ENCODE data around the gene SORCS2. TPM values are rescaled to one million over a fixed set of nuclear protein-coding genes. Genes with fewer than 3 reads are reported as not detected.
A peak's percentile ranks its signal among the peaks of the same experiment; 100 is the strongest.

The SORCS2 gene
- polyA plus RNA-seq, 1 donor from 2014 or later, result 1.0 TPM

DNA sequence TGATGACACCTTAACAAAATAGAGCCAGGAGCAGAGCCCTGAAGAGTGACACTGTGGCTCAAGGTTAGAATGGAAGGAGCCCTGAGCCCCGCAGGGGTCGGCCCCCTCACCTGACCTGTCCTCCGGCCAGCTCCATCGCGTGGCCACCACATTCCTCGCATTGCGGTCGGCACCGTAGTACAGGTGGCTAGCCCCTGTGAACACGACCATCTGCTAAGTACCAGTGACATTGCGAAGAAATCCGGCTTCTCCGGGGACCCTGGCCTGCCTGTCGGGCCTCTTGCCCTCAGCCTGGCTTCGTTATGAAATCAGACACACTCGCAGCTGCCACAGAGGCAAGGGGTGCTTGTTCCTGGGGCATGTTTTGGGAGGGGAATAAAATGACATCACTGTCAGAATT, 568.4 kb downstream of the SORCS2 start:
- Histone ChIP-seq H3K4me3 (ENCODE audit: low read length) (no peak overlapping the region), H4K20me1 (ENCODE audit: insufficient read depth) (peaks cover 10% of the 10 kb centered on the region), H3K27ac (ENCODE audit: low read length) (no peak overlapping the region), H3F3A (ENCODE audit: insufficient read depth, low read length, poor library complexity, severe bottlenecking) (no peaks in the 10 kb centered on the region), H3K27me3 (ENCODE audit: insufficient read depth, low read depth, low read length) (no peaks in the 10 kb centered on the region), H3K79me2 (replicated peaks; ENCODE audit: insufficient read depth, low read length) (no peaks in the 10 kb centered on the region), H3K9me2 (ENCODE audit: insufficient read depth, low read length) (no peaks in the 10 kb centered on the region), H3K36me3 (ENCODE audit: insufficient read depth, low read length) (no peaks in the 10 kb centered on the region), H3K9me3 (ENCODE audit: low read length) (no peaks in the 10 kb centered on the region), H3K9ac (ENCODE audit: low read length) (no peak overlapping the region), H3K4me2 (ENCODE audit: low read length) (no peak overlapping the region), H2AFZ (ENCODE audit: low read depth, low read length) (no peak overlapping the region)
- TF ChIP-seq, protein P1, sequence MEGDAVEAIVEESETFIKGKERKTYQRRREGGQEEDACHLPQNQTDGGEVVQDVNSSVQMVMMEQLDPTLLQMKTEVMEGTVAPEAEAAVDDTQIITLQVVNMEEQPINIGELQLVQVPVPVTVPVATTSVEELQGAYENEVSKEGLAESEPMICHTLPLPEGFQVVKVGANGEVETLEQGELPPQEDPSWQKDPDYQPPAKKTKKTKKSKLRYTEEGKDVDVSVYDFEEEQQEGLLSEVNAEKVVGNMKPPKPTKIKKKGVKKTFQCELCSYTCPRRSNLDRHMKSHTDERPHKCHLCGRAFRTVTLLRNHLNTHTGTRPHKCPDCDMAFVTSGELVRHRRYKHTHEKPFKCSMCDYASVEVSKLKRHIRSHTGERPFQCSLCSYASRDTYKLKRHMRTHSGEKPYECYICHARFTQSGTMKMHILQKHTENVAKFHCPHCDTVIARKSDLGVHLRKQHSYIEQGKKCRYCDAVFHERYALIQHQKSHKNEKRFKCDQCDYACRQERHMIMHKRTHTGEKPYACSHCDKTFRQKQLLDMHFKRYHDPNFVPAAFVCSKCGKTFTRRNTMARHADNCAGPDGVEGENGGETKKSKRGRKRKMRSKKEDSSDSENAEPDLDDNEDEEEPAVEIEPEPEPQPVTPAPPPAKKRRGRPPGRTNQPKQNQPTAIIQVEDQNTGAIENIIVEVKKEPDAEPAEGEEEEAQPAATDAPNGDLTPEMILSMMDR (IDR thresholded peaks at IDR 0.05; ENCODE audit: poor library complexity, severe bottlenecking), result no peak
- TF ChIP-seq EP300 (conservative IDR thresholded peaks at IDR 0.05; ENCODE audit: poor library complexity, severe bottlenecking) (no peak), EZH2 (IDR thresholded peaks at IDR 0.05; ENCODE audit: borderline replicate concordance, insufficient read depth, low read length, poor library complexity, severe bottlenecking) (no peak), MXI1 (conservative IDR thresholded peaks at IDR 0.05; ENCODE audit: poor library complexity, severe bottlenecking) (no peak), SMC3 (conservative IDR thresholded peaks at IDR 0.05; ENCODE audit: poor library complexity) (no peak), POLR2AphosphoS5 (IDR thresholded peaks at IDR 0.05) (no peak), TAF1 (IDR thresholded peaks at IDR 0.05; ENCODE audit: low read depth) (no peak)
- TF ChIP-seq, protein P2, sequence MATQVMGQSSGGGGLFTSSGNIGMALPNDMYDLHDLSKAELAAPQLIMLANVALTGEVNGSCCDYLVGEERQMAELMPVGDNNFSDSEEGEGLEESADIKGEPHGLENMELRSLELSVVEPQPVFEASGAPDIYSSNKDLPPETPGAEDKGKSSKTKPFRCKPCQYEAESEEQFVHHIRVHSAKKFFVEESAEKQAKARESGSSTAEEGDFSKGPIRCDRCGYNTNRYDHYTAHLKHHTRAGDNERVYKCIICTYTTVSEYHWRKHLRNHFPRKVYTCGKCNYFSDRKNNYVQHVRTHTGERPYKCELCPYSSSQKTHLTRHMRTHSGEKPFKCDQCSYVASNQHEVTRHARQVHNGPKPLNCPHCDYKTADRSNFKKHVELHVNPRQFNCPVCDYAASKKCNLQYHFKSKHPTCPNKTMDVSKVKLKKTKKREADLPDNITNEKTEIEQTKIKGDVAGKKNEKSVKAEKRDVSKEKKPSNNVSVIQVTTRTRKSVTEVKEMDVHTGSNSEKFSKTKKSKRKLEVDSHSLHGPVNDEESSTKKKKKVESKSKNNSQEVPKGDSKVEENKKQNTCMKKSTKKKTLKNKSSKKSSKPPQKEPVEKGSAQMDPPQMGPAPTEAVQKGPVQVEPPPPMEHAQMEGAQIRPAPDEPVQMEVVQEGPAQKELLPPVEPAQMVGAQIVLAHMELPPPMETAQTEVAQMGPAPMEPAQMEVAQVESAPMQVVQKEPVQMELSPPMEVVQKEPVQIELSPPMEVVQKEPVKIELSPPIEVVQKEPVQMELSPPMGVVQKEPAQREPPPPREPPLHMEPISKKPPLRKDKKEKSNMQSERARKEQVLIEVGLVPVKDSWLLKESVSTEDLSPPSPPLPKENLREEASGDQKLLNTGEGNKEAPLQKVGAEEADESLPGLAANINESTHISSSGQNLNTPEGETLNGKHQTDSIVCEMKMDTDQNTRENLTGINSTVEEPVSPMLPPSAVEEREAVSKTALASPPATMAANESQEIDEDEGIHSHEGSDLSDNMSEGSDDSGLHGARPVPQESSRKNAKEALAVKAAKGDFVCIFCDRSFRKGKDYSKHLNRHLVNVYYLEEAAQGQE (IDR thresholded peaks at IDR 0.05; ENCODE audit: borderline replicate concordance), result no peak

GRCh38 chr4:7761312-7761711, 569.0 kb downstream of the SORCS2 start:
- no peaks in the 10 kb centered on the region for H3K79me2 ChIP-seq (replicated peaks; ENCODE audit: insufficient read depth, low read length)
- no peak overlapping the region for H3K4me3 ChIP-seq (ENCODE audit: low read length)
- no peaks in the 10 kb centered on the region for H3F3A ChIP-seq (ENCODE audit: insufficient read depth, low read length, poor library complexity, severe bottlenecking)
- no peak overlapping the region for H3K9ac ChIP-seq (ENCODE audit: low read length)
- H4K20me1 ChIP-seq (ENCODE audit: insufficient read depth), result peaks cover 10% of the 10 kb centered on the region
- no peaks in the 10 kb centered on the region for H3K9me2 ChIP-seq (ENCODE audit: insufficient read depth, low read length)
- H3K36me3 ChIP-seq (ENCODE audit: insufficient read depth, low read length), result no peaks in the 10 kb centered on the region
- no peaks in the 10 kb centered on the region for H3K27me3 ChIP-seq (ENCODE audit: insufficient read depth, low read depth, low read length)
- H3K27ac ChIP-seq (ENCODE audit: low read length), result no peak overlapping the region
- no peaks in the 10 kb centered on the region for H3K9me3 ChIP-seq (ENCODE audit: low read length)
- no peak overlapping the region for H3K4me2 ChIP-seq (ENCODE audit: low read length)
- TF ChIP-seq POLR2AphosphoS5 (IDR thresholded peaks at IDR 0.05), result peak; percentile 7
- no peak for TF ChIP-seq EP300 (conservative IDR thresholded peaks at IDR 0.05; ENCODE audit: poor library complexity, severe bottlenecking)
- no peak overlapping the region for H2AFZ ChIP-seq (ENCODE audit: low read depth, low read length)

GRCh38 chr4:7761720-7762119, 569.4 kb downstream of the SORCS2 start:
- Histone ChIP-seq H3K79me2 (replicated peaks; ENCODE audit: insufficient read depth, low read length) (no peaks in the 10 kb centered on the region), H3K9me2 (ENCODE audit: insufficient read depth, low read length) (no peaks in the 10 kb centered on the region), H4K20me1 (ENCODE audit: insufficient read depth) (peaks cover 10% of the 10 kb centered on the region), H2AFZ (ENCODE audit: low read depth, low read length) (no peak overlapping the region), H3F3A (ENCODE audit: insufficient read depth, low read length, poor library complexity, severe bottlenecking) (no peaks in the 10 kb centered on the region), H3K36me3 (ENCODE audit: insufficient read depth, low read length) (no peaks in the 10 kb centered on the region), H3K4me2 (ENCODE audit: low read length) (no peak overlapping the region), H3K27ac (ENCODE audit: low read length) (no peak overlapping the region), H3K4me3 (ENCODE audit: low read length) (no peak overlapping the region), H3K27me3 (ENCODE audit: insufficient read depth, low read depth, low read length) (no peaks in the 10 kb centered on the region), H3K9ac (ENCODE audit: low read length) (no peak overlapping the region), H3K9me3 (ENCODE audit: low read length) (no peaks in the 10 kb centered on the region)
- TF ChIP-seq POLR2AphosphoS5 (IDR thresholded peaks at IDR 0.05), result peak; percentile 2
- TF ChIP-seq RAD21 (conservative IDR thresholded peaks at IDR 0.05), result peak; percentile 63
- TF ChIP-seq, protein P1 (IDR thresholded peaks at IDR 0.05; ENCODE audit: poor library complexity, severe bottlenecking), result peak; percentile 66
- TF ChIP-seq SMC3 (conservative IDR thresholded peaks at IDR 0.05; ENCODE audit: poor library complexity), result peak; percentile 69
- TF ChIP-seq, protein P2 (IDR thresholded peaks at IDR 0.05; ENCODE audit: borderline replicate concordance), result no peak
- TF ChIP-seq EP300 (conservative IDR thresholded peaks at IDR 0.05; ENCODE audit: poor library complexity, severe bottlenecking), result no peak
- no peak for TF ChIP-seq MXI1 (conservative IDR thresholded peaks at IDR 0.05; ENCODE audit: poor library complexity, severe bottlenecking)
- TF ChIP-seq TAF1 (IDR thresholded peaks at IDR 0.05; ENCODE audit: low read depth), result no peak
- no peak for TF ChIP-seq EZH2 (IDR thresholded peaks at IDR 0.05; ENCODE audit: borderline replicate concordance, insufficient read depth, low read length, poor library complexity, severe bottlenecking)

All from neural cell (in vitro differentiated cells).